IgD-negative memory B cell (primary cell): ENCODE data around the gene NDOR1. TPM values are rescaled to one million over a fixed set of nuclear protein-coding genes. Genes with fewer than 3 reads are reported as not detected.
A peak's percentile ranks its signal among the peaks of the same experiment; 100 is the strongest.

Source experiments
- H3K27ac Mint-ChIP-seq, 3 donors: one replicate each; pipeline ENCODE4 v1.8.0; 2020 to 2022; ENCODE audit warnings: mild to moderate bottlenecking in 3 of 3, mixed read lengths in 3 of 3, moderate library complexity in 1 of 3
- H3K27me3 Mint-ChIP-seq: one replicate; pipeline ENCODE4 v1.8.0; 2021; ENCODE audit warnings: mixed read lengths
- H3K36me3 Mint-ChIP-seq: one replicate; pipeline ENCODE4 v1.8.0; 2020; ENCODE audit warnings: mild to moderate bottlenecking, mixed read lengths
- H3K4me1 Mint-ChIP-seq, 3 donors: one replicate each; pipeline ENCODE4 v1.8.0; 2020 to 2022; ENCODE audit warnings: mixed read lengths in 3 of 3, mild to moderate bottlenecking in 1 of 3
- H3K4me3 Mint-ChIP-seq, 4 donors: one replicate each; pipeline ENCODE4 v1.8.0; 2020 to 2022; ENCODE audit warnings: mild to moderate bottlenecking in 4 of 4, mixed read lengths in 4 of 4, moderate library complexity in 3 of 4
- H3K9me3 Mint-ChIP-seq, 3 donors: one replicate each; pipeline ENCODE4 v1.8.0; 2020 to 2021; ENCODE audit warnings: mixed read lengths in 3 of 3, mild to moderate bottlenecking in 1 of 3
- polyA plus RNA-seq: library from polyadenylated mRNA; unstranded; fragments of 300-500 nt; fragmentation: Illumina TruSeq; gene quantifications from one replicate; pipeline ENCODE4 v1.2.3, GENCODE V29; 2021

NDOR1 gene
- polyA plus RNA-seq, 1 donor from 2014 or later: 7.6 TPM

GRCh38 chr9:137164370-137165249, 40.9 kb upstream of the NDOR1 start:
- Mint-ChIP-seq H3K27me3 (peaks cover 28% of the 10 kb centered on the region), H3K4me3 (peak overlapping the region in 1 of 4 donors; percentile 47), H3K36me3 (no peaks in the 10 kb centered on the region), H3K27ac (peak overlapping the region in 1 of 3 donors; percentile 64), H3K4me1 (peaks cover 0 to 2% (median 1%) of the 10 kb centered on the region in 3 donors), H3K9me3 (no peaks in the 10 kb centered on the region)

GRCh38 chr9:137165250-137165836, 40.2 kb upstream of the NDOR1 start:
- H3K9me3 Mint-ChIP-seq: no peaks in the 10 kb centered on the region
- H3K27me3 Mint-ChIP-seq: peaks cover 28% of the 10 kb centered on the region
- H3K4me1 Mint-ChIP-seq: peaks cover 0 to 2% (median 1%) of the 10 kb centered on the region in 3 donors
- no peak overlapping the region for H3K4me3 Mint-ChIP-seq
- H3K27ac Mint-ChIP-seq: no peak overlapping the region
- H3K36me3 Mint-ChIP-seq: no peaks in the 10 kb centered on the region

- H3K27me3 Mint-ChIP-seq: peaks cover 32% of the 10 kb centered on the region
- H3K36me3 Mint-ChIP-seq: no peaks in the 10 kb centered on the region
- peak overlapping the region in 1 of 3 donors; percentile 81 for H3K27ac Mint-ChIP-seq
- H3K9me3 Mint-ChIP-seq: no peaks in the 10 kb centered on the region
- peak overlapping the region in 2 of 4 donors; percentile 32 to 47 for H3K4me3 Mint-ChIP-seq
- peaks cover 0 to 2% (median 1%) of the 10 kb centered on the region in 3 donors for H3K4me1 Mint-ChIP-seq
Measured at GRCh38 chr9:137166380-137167229, 38.9 kb upstream of the NDOR1 start.

GRCh38 chr9:137167277-137167746, 38.2 kb upstream of the NDOR1 start:
- no peak overlapping the region for H3K27ac Mint-ChIP-seq
- H3K36me3 Mint-ChIP-seq: no peaks in the 10 kb centered on the region
- peak overlapping the region in 1 of 4 donors; percentile 72 for H3K4me3 Mint-ChIP-seq
- H3K27me3 Mint-ChIP-seq: peaks cover 32% of the 10 kb centered on the region
- H3K4me1 Mint-ChIP-seq: peaks cover 0 to 2% (median 0%) of the 10 kb centered on the region in 3 donors
- H3K9me3 Mint-ChIP-seq: no peaks in the 10 kb centered on the region

- Mint-ChIP-seq H3K4me1 (peaks cover 0 to 2% (median 0%) of the 10 kb centered on the region in 3 donors), H3K27me3 (peaks cover 32% of the 10 kb centered on the region), H3K4me3 (peak overlapping the region in 1 of 4 donors; percentile 72), H3K9me3 (no peaks in the 10 kb centered on the region), H3K27ac (no peak overlapping the region), H3K36me3 (no peaks in the 10 kb centered on the region)
Measured at GRCh38 chr9:137167747-137168572, 37.5 kb upstream of the NDOR1 start.

- peak overlapping the region in 2 of 4 donors; percentile 28 to 48 for H3K4me3 Mint-ChIP-seq
- H3K27me3 Mint-ChIP-seq: peaks cover 27% of the 10 kb centered on the region
- H3K36me3 Mint-ChIP-seq: no peaks in the 10 kb centered on the region
- H3K27ac Mint-ChIP-seq: no peak overlapping the region
- no peaks in the 10 kb centered on the region for H3K9me3 Mint-ChIP-seq
- H3K4me1 Mint-ChIP-seq: peaks cover 0 to 2% (median 0%) of the 10 kb centered on the region in 3 donors
Measured at GRCh38 chr9:137168573-137168903, 37.0 kb upstream of the NDOR1 start.

- no peaks in the 10 kb centered on the region for H3K9me3 Mint-ChIP-seq
Measured at GRCh38 chr9:137168904-137169856, 36.3 kb upstream of the NDOR1 start.

GRCh38 chr9:137169896-137170358, 35.6 kb upstream of the NDOR1 start, which contains the start of gene LRRC26:
Gene LRRC26 (minus strand): TSS chr9:137170051. CDS start chr9:137169943, 108 bp downstream.
- H3K4me1 Mint-ChIP-seq: peaks cover 0 to 2% (median 0%) of the 10 kb centered on the region in 3 donors
- peak within 1 kb of the TSS in 2 of 3 donors; percentile 53 to 71 for H3K27ac Mint-ChIP-seq
- peaks cover 26% of the 10 kb centered on the region for H3K27me3 Mint-ChIP-seq
- peak within 1 kb of the TSS in 3 of 4 donors; percentile 38 to 66 (median 51) for H3K4me3 Mint-ChIP-seq
- no peaks in the 10 kb centered on the region for H3K36me3 Mint-ChIP-seq
- no peaks in the 10 kb centered on the region for H3K9me3 Mint-ChIP-seq

More at GRCh38 chr9:137168904-137169856, 36.3 kb upstream of the NDOR1 start:
- Mint-ChIP-seq H3K4me1 (peaks cover 0 to 2% (median 0%) of the 10 kb centered on the region in 3 donors), H3K4me3 (peak overlapping the region in 3 of 4 donors; percentile 38 to 66 (median 51)), H3K27ac (no peak overlapping the region), H3K36me3 (no peaks in the 10 kb centered on the region), H3K27me3 (peaks cover 26% of the 10 kb centered on the region)

GRCh38 chr9:137170486-137171148, 34.9 kb upstream of the NDOR1 start:
- no peaks in the 10 kb centered on the region for H3K9me3 Mint-ChIP-seq
- no peaks in the 10 kb centered on the region for H3K36me3 Mint-ChIP-seq
- peak overlapping the region in 1 of 3 donors; percentile 71 for H3K27ac Mint-ChIP-seq
- no peak overlapping the region for H3K4me3 Mint-ChIP-seq
- peaks cover 0 to under 1% (median 0%) of the 10 kb centered on the region in 3 donors for H3K4me1 Mint-ChIP-seq
- H3K27me3 Mint-ChIP-seq: peaks cover 20% of the 10 kb centered on the region

- Mint-ChIP-seq H3K27me3 (peaks cover 19% of the 10 kb centered on the region), H3K9me3 (no peaks in the 10 kb centered on the region), H3K4me3 (no peak overlapping the region), H3K36me3 (no peaks in the 10 kb centered on the region), H3K27ac (peak overlapping the region in 1 of 3 donors; percentile 28), H3K4me1 (peaks cover 0 to 2% (median 0%) of the 10 kb centered on the region in 3 donors)
Measured at GRCh38 chr9:137171149-137171900, 34.2 kb upstream of the NDOR1 start.

- Mint-ChIP-seq H3K4me3 (peak overlapping the region in 1 of 4 donors; percentile 65), H3K27me3 (peaks cover 12% of the 10 kb centered on the region), H3K36me3 (no peaks in the 10 kb centered on the region), H3K27ac (peak overlapping the region in 2 of 3 donors; percentile 43 to 45), H3K4me1 (peaks cover 0 to 3% (median 0%) of the 10 kb centered on the region in 3 donors), H3K9me3 (no peaks in the 10 kb centered on the region)
Measured at GRCh38 chr9:137172901-137173795, 32.4 kb upstream of the NDOR1 start.
